Upper lobe of right lung (tissue), 1 donor: ENCODE results near the gene ZC3H13. TPM values are rescaled to one million over a fixed set of nuclear protein-coding genes. Genes with fewer than 3 reads are reported as not detected.

ENCODE experiments used
- ATAC-seq: fragments of 200-7000 bp; cut with Tn5 transposase; one replicate; pipeline ENCODE4 v1.9.1; 2020; ENCODE audit warnings: mild to moderate bottlenecking, moderate library complexity
- DNase-seq: peaks from one replicate; pipeline ENCODE4 v3.0.0-alpha.2; 2020
- H3K27ac ChIP-seq: fragments of 200-600 bp; one replicate; pipeline ENCODE4 v1.8.0; 2022
- H3K27me3 ChIP-seq: fragments of 200-600 bp; one replicate; pipeline ENCODE4 v1.8.0; 2022; ENCODE audit warnings: mild to moderate bottlenecking
- H3K36me3 ChIP-seq: fragments of 200-600 bp; one replicate; pipeline ENCODE4 v1.8.0; 2022
- H3K4me1 ChIP-seq: fragments of 200-600 bp; one replicate; pipeline ENCODE4 v1.8.0; 2022
- H3K4me3 ChIP-seq: fragments of 200-600 bp; one replicate; pipeline ENCODE4 v1.8.0; 2022; ENCODE audit warnings: mild to moderate bottlenecking
- H3K9me3 ChIP-seq: fragments of 200-600 bp; one replicate; pipeline ENCODE4 v1.8.0; 2022
- intact Hi-C: fragments of 100-400 bp; cut with DNase I; formaldehyde crosslinking; loops from one replicate; pipeline ENCODE4 v1.11.0; 2022
- total RNA-seq: library from RNA; stranded (reverse); fragmentation: NEBNext Ultra II Directional; extraction: Animal tissue kit (Norgen Biotek cat#: 25700); gene quantifications from one replicate; pipeline ENCODE4 v1.2.1, GENCODE V29; 2021
- TF ChIP-seq, protein P1 (sequence below): fragments of 200-600 bp; IDR thresholded peaks from one replicate; pipeline ENCODE4 v1.8.0; 2022; ENCODE audit warnings: antibody characterized with exemption
- donor health status: DM: no; HTN: yes; CAD: no; lungs with severe emphysema.

Gene ZC3H13
- total RNA-seq, 1 donor from 2014 or later, result 49.2 TPM

DNA sequence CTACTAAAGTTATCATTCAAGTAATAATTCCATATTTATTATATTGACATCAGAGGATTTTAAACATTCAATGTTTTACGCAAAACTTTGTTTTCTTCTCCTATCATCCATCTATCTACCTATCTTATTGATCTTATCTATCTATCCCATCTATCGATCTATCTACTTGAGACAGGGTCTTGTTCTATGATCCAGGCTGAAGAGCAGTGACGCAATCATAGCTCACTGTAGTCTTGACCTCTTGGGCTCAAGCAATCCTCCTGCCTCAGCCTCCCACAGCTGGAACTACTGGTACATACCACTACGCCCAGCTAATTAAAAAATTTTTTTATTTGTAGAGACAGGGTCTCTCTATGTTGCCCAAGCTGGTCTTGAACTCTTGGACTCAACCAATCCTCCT lies 27.4 kb downstream of the ZC3H13 start:
- Histone ChIP-seq H3K4me1 (no peaks in the 10 kb centered on the region), H3K9me3 (peaks cover 5% of the 10 kb centered on the region), H3K27me3 (no peaks in the 10 kb centered on the region), H3K27ac (no peak overlapping the region), H3K36me3 (peaks cover 8% of the 10 kb centered on the region), H3K4me3 (no peak overlapping the region)
- intact Hi-C loops, result no loop called here
- TF ChIP-seq, protein P1, sequence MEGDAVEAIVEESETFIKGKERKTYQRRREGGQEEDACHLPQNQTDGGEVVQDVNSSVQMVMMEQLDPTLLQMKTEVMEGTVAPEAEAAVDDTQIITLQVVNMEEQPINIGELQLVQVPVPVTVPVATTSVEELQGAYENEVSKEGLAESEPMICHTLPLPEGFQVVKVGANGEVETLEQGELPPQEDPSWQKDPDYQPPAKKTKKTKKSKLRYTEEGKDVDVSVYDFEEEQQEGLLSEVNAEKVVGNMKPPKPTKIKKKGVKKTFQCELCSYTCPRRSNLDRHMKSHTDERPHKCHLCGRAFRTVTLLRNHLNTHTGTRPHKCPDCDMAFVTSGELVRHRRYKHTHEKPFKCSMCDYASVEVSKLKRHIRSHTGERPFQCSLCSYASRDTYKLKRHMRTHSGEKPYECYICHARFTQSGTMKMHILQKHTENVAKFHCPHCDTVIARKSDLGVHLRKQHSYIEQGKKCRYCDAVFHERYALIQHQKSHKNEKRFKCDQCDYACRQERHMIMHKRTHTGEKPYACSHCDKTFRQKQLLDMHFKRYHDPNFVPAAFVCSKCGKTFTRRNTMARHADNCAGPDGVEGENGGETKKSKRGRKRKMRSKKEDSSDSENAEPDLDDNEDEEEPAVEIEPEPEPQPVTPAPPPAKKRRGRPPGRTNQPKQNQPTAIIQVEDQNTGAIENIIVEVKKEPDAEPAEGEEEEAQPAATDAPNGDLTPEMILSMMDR, result no peak
- ATAC-seq, result no peak
- DNase-seq, result no peak

DNA sequence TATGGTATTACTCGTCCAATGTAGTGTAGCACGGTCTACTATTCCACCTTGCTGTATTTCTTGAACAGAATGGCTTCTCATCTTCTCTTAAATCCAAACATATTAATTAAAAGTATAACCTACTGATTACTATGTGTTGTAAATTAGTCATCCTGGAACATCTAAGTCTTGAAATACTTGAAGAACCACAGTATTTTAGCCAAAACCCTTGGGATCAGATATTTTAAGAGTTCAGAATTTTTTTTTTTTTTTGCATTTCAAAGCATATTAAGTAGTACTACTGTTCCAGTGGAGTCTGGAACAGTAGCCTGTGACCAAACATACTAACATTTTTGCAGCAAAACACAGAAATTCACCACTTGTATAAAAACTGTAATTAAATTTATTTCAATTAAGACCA lies 30.1 kb downstream of the ZC3H13 start:
- TF ChIP-seq, protein P1, result no peak
- Histone ChIP-seq H3K9me3 (no peaks in the 10 kb centered on the region), H3K4me1 (no peaks in the 10 kb centered on the region), H3K27me3 (no peaks in the 10 kb centered on the region), H3K27ac (no peak overlapping the region), H3K36me3 (peaks cover 33% of the 10 kb centered on the region), H3K4me3 (no peak overlapping the region)
- DNase-seq, result no peak
- intact Hi-C loops, result no loop called here
- ATAC-seq, result no peak

DNA sequence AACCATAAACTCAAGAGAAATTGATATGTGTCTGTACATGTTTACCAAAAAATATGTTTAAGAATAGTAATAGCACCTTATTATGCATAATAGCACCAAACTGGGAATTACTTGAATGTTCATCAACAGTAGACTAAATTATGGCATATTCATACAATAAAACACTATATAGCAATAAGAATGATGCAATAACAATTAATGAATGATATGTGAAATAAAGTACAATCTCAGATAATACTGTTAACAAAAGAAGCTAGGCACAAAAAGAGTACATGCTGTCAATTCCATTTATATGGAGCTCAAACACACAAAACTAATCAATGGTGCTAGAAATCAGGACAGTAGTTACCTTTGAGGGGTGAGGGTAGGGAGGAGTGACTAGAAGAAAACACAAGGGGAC lies 36.3 kb downstream of the ZC3H13 start:
- intact Hi-C loops, result no loop called here

DNA sequence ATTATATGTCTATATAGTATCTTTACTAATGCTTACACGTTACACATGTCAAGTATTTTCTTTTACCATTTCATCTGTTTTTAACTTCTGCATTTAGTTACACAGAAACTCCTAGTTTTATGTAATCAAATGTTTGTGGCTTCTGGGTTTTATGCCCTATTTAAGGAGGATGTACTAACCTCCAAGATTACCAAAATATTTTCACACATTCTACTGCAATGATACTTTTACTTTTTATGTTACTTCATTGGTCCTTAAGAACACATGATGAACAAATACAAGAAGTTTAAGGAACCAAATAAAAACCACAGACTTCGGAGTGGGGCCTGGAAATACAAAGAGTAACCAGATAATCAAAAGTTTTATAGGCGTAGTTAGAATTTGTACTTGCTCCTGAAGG lies 37.2 kb downstream of the ZC3H13 start:
- ATAC-seq (peak; percentile 62), DNase-seq (no peak)
- TF ChIP-seq, protein P1, result no peak
- intact Hi-C loops, result no loop called here
- Histone ChIP-seq H3K27ac (no peak overlapping the region), H3K36me3 (peaks cover 69% of the 10 kb centered on the region), H3K4me3 (no peak overlapping the region), H3K4me1 (no peaks in the 10 kb centered on the region), H3K9me3 (no peaks in the 10 kb centered on the region), H3K27me3 (no peaks in the 10 kb centered on the region)

More for the DNA sequence above, 36.3 kb downstream of the ZC3H13 start:
- TF ChIP-seq, protein P1, result no peak
- Histone ChIP-seq H3K4me1 (no peaks in the 10 kb centered on the region), H3K9me3 (no peaks in the 10 kb centered on the region), H3K27me3 (no peaks in the 10 kb centered on the region), H3K27ac (no peak overlapping the region), H3K36me3 (peaks cover 60% of the 10 kb centered on the region), H3K4me3 (no peak overlapping the region)
- no peak for DNase-seq
- ATAC-seq, result no peak

DNA sequence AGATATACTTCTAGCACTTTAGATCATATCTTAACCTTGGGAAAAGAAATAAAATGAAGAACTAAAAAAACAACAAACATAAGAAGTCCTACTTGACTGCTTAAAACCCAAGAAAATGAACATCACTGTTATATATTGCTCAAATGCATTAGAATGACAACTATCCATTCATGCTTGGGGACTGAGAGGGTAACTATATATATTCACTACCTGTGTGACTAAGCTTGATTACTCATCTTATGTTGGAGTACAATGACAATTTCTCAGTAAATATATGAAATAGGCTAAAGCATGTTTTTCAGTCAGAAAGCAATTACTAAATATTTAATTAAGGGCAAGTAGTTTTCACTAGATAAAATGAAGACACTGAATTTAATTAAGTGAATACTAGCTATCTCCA lies 40.1 kb downstream of the ZC3H13 start:
- Histone ChIP-seq H3K27me3 (no peaks in the 10 kb centered on the region), H3K9me3 (no peaks in the 10 kb centered on the region), H3K4me1 (no peaks in the 10 kb centered on the region), H3K4me3 (no peak overlapping the region), H3K36me3 (peaks cover 69% of the 10 kb centered on the region), H3K27ac (no peak overlapping the region)
- DNase-seq (no peak), ATAC-seq (no peak)
- TF ChIP-seq, protein P1, result no peak
- intact Hi-C loops, result no loop called here

DNA sequence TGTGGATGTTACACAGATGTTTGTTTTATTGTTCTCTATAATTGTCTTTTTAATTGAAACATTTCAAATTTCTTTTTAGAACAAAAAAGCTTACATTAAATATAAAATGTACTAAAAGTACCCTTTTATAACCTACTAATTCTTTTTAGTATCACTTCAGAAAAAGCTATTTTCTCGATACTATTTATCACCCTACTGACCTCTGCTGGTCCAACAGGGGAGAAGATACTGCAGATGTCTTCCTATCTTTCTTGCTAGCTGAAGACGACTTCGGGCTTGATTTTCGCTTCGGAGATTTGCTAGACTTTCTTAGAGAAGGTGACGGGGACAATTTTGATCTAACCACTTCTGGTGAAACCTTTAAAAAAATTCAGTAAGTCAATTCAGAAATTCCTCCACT lies 42.4 kb downstream of the ZC3H13 start:
- DNase-seq (no peak), ATAC-seq (no peak)
- TF ChIP-seq, protein P1, result no peak
- Histone ChIP-seq H3K36me3 (peaks cover 68% of the 10 kb centered on the region), H3K27ac (no peak overlapping the region), H3K4me1 (no peaks in the 10 kb centered on the region), H3K27me3 (no peaks in the 10 kb centered on the region), H3K9me3 (no peaks in the 10 kb centered on the region), H3K4me3 (no peak overlapping the region)
- intact Hi-C loops, result no loop called here
